ENCODE data around the gene RGS12. TPM values are rescaled to one million over a fixed set of nuclear protein-coding genes. Genes with fewer than 3 reads are reported as not detected.

The RGS12 gene, protein sequence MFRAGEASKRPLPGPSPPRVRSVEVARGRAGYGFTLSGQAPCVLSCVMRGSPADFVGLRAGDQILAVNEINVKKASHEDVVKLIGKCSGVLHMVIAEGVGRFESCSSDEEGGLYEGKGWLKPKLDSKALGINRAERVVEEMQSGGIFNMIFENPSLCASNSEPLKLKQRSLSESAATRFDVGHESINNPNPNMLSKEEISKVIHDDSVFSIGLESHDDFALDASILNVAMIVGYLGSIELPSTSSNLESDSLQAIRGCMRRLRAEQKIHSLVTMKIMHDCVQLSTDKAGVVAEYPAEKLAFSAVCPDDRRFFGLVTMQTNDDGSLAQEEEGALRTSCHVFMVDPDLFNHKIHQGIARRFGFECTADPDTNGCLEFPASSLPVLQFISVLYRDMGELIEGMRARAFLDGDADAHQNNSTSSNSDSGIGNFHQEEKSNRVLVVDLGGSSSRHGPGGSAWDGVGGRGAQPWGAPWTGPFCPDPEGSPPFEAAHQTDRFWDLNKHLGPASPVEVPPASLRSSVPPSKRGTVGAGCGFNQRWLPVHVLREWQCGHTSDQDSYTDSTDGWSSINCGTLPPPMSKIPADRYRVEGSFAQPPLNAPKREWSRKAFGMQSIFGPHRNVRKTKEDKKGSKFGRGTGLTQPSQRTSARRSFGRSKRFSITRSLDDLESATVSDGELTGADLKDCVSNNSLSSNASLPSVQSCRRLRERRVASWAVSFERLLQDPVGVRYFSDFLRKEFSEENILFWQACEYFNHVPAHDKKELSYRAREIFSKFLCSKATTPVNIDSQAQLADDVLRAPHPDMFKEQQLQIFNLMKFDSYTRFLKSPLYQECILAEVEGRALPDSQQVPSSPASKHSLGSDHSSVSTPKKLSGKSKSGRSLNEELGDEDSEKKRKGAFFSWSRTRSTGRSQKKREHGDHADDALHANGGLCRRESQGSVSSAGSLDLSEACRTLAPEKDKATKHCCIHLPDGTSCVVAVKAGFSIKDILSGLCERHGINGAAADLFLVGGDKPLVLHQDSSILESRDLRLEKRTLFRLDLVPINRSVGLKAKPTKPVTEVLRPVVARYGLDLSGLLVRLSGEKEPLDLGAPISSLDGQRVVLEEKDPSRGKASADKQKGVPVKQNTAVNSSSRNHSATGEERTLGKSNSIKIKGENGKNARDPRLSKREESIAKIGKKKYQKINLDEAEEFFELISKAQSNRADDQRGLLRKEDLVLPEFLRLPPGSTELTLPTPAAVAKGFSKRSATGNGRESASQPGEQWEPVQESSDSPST (N-terminal part only)
- total RNA-seq = 10 to 100 TPM in 3 of 4 donors, 1 to 10 TPM in 1; 9.1 to 22.6 (median 21.1) TPM

DNA sequence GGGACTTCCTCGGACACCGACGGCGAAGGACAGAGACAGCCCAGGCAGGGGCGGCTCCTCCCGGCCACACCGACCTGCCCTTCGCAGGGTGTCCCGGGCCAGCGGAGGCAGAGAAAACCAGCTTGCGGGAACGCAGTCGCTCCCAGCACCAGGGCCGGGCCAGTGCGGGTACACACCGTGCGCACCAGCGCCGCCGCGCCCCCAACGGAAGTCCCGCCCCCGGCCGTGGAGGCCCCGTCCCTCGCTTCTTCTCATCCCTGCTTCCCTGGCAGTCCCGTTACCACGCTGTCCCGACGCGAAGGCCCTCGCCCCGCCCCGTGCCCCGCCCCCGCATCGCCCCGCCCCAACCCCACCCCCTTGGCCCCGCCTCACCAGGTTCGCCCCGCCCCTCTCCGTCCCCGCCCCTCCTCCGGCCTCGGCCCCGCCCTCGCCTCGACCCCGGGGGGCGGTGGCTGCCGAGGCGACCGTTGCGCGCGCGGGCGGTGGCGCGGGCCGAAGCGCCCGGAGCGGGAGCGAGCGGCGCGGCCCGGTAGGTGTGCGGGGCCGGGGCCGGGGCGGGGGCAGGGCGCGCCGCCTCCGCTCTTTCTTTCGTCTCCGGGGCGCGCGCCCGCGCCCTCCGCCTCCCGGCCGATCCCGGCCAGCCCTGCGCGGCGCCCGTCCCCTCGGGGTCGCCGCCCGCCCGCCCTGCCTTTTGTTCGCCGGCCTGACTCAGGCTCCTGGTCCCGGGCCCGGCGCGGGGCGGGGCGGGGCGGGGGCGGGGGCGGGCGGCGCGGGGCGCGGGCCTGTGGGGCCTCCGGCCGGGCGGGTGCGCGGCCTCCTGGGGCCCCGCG is at the start of gene RGS12:
TSS of gene RGS12 (plus strand) at position 451 of the 830 bp plus-strand sequence. CDS start 23,150 bp downstream, outside the sequence.
- no peaks in the 10 kb centered on the region for H3K27me3 ChIP-seq
- TF ChIP-seq POLR2A (IDR thresholded peaks at IDR 0.05) = peak; percentile 98
- TF ChIP-seq, protein P1, sequence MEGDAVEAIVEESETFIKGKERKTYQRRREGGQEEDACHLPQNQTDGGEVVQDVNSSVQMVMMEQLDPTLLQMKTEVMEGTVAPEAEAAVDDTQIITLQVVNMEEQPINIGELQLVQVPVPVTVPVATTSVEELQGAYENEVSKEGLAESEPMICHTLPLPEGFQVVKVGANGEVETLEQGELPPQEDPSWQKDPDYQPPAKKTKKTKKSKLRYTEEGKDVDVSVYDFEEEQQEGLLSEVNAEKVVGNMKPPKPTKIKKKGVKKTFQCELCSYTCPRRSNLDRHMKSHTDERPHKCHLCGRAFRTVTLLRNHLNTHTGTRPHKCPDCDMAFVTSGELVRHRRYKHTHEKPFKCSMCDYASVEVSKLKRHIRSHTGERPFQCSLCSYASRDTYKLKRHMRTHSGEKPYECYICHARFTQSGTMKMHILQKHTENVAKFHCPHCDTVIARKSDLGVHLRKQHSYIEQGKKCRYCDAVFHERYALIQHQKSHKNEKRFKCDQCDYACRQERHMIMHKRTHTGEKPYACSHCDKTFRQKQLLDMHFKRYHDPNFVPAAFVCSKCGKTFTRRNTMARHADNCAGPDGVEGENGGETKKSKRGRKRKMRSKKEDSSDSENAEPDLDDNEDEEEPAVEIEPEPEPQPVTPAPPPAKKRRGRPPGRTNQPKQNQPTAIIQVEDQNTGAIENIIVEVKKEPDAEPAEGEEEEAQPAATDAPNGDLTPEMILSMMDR (IDR thresholded peaks at IDR 0.05 in 4 of 5, conservative IDR thresholded peaks at IDR 0.05 in 1 of 5) = no peak
- peak within 1 kb of the TSS; percentile 81 to 91 (median 84) for H3K4me3 ChIP-seq
- no peaks in the 10 kb centered on the region for H3K9me3 ChIP-seq
- DNase-seq = peak; percentile 96 to 97
- intact Hi-C loops (cut with DNase I; ENCODE audit: low total_unique reads) = loop anchor here (1.0 to 10.0 kb wide), 6 partner anchors 28 to 1438 kb away; partner anchors contain the start of genes DOK7, HTT, HTT-AS and LETM1
- in situ Hi-C loops (cut with MboI; ENCODE audit: low sequenced_read_pairs in 4 of 4) = no loop called here
- no peaks in the 10 kb centered on the region for H3K36me3 ChIP-seq
- H3K4me1 ChIP-seq = peaks cover 17 to 22% of the 10 kb centered on the region in 2 donors
- H3K27ac ChIP-seq = peak within 1 kb of the TSS; percentile 99 to 100 (median 99)
- ATAC-seq = peak; percentile 80 to 88

DNA sequence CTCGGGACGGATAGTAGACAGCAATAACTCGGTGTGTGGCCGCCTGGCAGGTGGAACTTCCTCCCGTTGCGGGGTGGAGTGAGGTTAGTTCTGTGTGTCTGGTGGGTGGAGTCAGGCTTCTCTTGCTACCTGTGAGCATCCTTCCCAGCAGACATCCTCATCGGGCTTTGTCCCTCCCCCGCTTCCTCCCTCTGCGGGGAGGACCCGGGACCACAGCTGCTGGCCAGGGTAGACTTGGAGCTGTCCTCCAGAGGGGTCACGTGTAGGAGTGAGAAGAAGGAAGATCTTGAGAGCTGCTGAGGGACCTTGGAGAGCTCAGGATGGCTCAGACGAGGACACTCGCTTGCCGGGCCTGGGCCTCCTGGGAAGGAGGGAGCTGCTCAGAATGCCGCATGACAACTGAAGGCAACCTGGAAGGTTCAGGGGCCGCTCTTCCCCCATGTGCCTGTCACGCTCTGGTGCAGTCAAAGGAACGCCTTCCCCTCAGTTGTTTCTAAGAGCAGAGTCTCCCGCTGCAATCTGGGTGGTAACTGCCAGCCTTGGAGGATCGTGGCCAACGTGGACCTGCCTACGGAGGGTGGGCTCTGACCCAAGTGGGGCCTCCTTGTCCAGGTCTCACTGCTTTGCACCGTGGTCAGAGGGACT is 49.6 kb upstream of the RGS12 start:
- in situ Hi-C loops (cut with MboI; ENCODE audit: low sequenced_read_pairs in 4 of 4) (no loop called here), intact Hi-C loops (cut with DNase I; ENCODE audit: low total_unique reads) (loop anchor here (10.0 kb wide), 1 partner anchor 48 kb away; no protein-coding TSS in a partner anchor)
- no peaks in the 10 kb centered on the region for H3K27me3 ChIP-seq
- DNase-seq (no peak), ATAC-seq (no peak)
- H3K4me3 ChIP-seq = no peak overlapping the region
- no peaks in the 10 kb centered on the region for H3K4me1 ChIP-seq
- H3K36me3 ChIP-seq = peaks cover 0 to 33% of the 10 kb centered on the region in 2 donors
- no peaks in the 10 kb centered on the region for H3K9me3 ChIP-seq
- TF ChIP-seq, protein P1 (IDR thresholded peaks at IDR 0.05 in 4 of 5, conservative IDR thresholded peaks at IDR 0.05 in 1 of 5) = no peak
- TF ChIP-seq POLR2A (IDR thresholded peaks at IDR 0.05) = no peak
- no peak overlapping the region for H3K27ac ChIP-seq

DNA sequence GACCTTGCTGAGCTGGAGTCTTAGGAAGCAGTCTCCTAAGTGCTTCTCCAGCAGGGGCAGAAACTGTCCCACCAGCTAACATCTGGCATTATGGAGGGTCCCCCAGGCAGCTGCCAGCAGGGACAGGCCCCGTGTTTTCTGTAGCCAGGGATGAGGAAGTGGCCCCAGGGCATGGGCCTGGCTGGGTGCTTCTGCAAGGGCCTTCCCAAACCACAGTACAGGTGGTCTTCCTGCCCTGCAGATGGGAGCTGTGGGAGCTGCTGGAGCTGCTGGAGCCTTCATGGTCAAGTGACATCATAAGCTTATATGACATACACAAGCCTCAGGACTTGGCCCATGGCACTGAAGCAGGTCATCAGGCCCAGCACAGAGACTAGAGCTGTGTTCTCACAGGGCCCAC is 48.8 kb upstream of the RGS12 start:
- Histone ChIP-seq H3K4me1 (no peaks in the 10 kb centered on the region), H3K36me3 (peaks cover 0 to 26% of the 10 kb centered on the region in 2 donors), H3K27me3 (no peaks in the 10 kb centered on the region), H3K4me3 (no peak overlapping the region), H3K9me3 (no peaks in the 10 kb centered on the region), H3K27ac (no peak overlapping the region)
- intact Hi-C loops (cut with DNase I; ENCODE audit: low total_unique reads) = loop anchor here (10.0 kb wide), 1 partner anchor 49 kb away; no protein-coding TSS in a partner anchor
- TF ChIP-seq, protein P1 (IDR thresholded peaks at IDR 0.05 in 4 of 5, conservative IDR thresholded peaks at IDR 0.05 in 1 of 5) = no peak
- no peak for TF ChIP-seq POLR2A (IDR thresholded peaks at IDR 0.05)
- no peak for ATAC-seq
- in situ Hi-C loops (cut with MboI; ENCODE audit: low sequenced_read_pairs in 4 of 4) = no loop called here
- no peak for DNase-seq

All from gastrocnemius medialis (tissue), 4 donors.